Superior temporal gyrus (tissue), 1 donor: Measurements from ENCODE around the gene ERC1.

ENCODE experiments used
- DNase-seq: peaks from one replicate; pipeline ENCODE4 v3.0.0-alpha.2; 2016; ENCODE audit errors: extremely low spot score

ERC1 gene

GRCh38 chr12:1479645-1480044 is 488.6 kb downstream of the ERC1 start:
- DNase-seq = no peak

GRCh38 chr12:1481326-1481725 is 490.3 kb downstream of the ERC1 start:
- DNase-seq = no peak

GRCh38 chr12:1481906-1482305 is 490.9 kb downstream of the ERC1 start:
- no peak for DNase-seq

- DNase-seq = no peak
Measured at GRCh38 chr12:1488908-1489381, 497.9 kb downstream of the ERC1 start.

GRCh38 chr12:1491983-1492697 is 501.1 kb downstream of the ERC1 start:
- DNase-seq = no peak

- no peak for DNase-seq
Measured at GRCh38 chr12:1493781-1494565, 502.9 kb downstream of the ERC1 start.

- no peak for DNase-seq
Measured at GRCh38 chr12:1494856-1495255, 503.8 kb downstream of the ERC1 start.

- DNase-seq = no peak
Measured at GRCh38 chr12:1496162-1496900, 505.3 kb downstream of the ERC1 start.

GRCh38 chr12:1497161-1497560 is 506.1 kb downstream of the ERC1 start:
- DNase-seq = no peak

GRCh38 chr12:1498199-1498740 is 507.2 kb downstream of the ERC1 start:
- no peak for DNase-seq

GRCh38 chr12:1499351-1499750 is 508.3 kb downstream of the ERC1 start:
- DNase-seq = no peak

GRCh38 chr12:1500095-1500801 is 509.2 kb downstream of the ERC1 start:
- DNase-seq = no peak

GRCh38 chr12:1501001-1501400 is 510.0 kb downstream of the ERC1 start:
- DNase-seq = no peak

- no peak for DNase-seq
Measured at GRCh38 chr12:1501695-1502378, 510.8 kb downstream of the ERC1 start.

GRCh38 chr12:1502379-1502720 is 511.3 kb downstream of the ERC1 start:
- DNase-seq = no peak

- no peak for DNase-seq
Measured at GRCh38 chr12:1502831-1503230, 511.8 kb downstream of the ERC1 start.

GRCh38 chr12:1503281-1503711 is 512.3 kb downstream of the ERC1 start:
- DNase-seq = no peak

GRCh38 chr12:1504304-1504894 is 513.4 kb downstream of the ERC1 start:
- no peak for DNase-seq

GRCh38 chr12:1504895-1505311 is 513.9 kb downstream of the ERC1 start:
- DNase-seq = no peak

- DNase-seq = no peak
Measured at GRCh38 chr12:1505576-1505975, 514.6 kb downstream of the ERC1 start.

GRCh38 chr12:1507308-1507707 is 516.3 kb downstream of the ERC1 start:
- DNase-seq = no peak
